Stimulated activated CD8-positive, alpha-beta memory T cell treated with anti-CD3 and anti-CD28 coated beads, Interleukin-4, amount 100 ng/mL, for 4 hours (primary cell): ENCODE results near the gene PLEKHA1.

ENCODE experiments used
- DNase-seq, 2 donors: peaks; one replicate each; pipeline ENCODE4 v3.0.0-alpha.2; 2020; ENCODE audit warnings: low read depth in 2 of 2, low spot score in 1 of 2

The PLEKHA1 gene

GRCh38 chr10:122420624-122421007 is 46.1 kb downstream of the PLEKHA1 start:
- no peak for DNase-seq

- no peak for DNase-seq
Observed at GRCh38 chr10:122421054-122421625, 46.6 kb downstream of the PLEKHA1 start.

GRCh38 chr10:122421742-122422141 is 47.2 kb downstream of the PLEKHA1 start:
- no peak for DNase-seq

GRCh38 chr10:122422266-122422989 is 47.9 kb downstream of the PLEKHA1 start:
- DNase-seq, result no peak

GRCh38 chr10:122424059-122424458 is 49.6 kb downstream of the PLEKHA1 start:
- no peak for DNase-seq

GRCh38 chr10:122426829-122427228 is 52.3 kb downstream of the PLEKHA1 start:
- DNase-seq, result no peak

- no peak for DNase-seq
Observed at GRCh38 chr10:122427280-122427679, 52.8 kb downstream of the PLEKHA1 start.

- no peak for DNase-seq
Observed at GRCh38 chr10:122435212-122435827, 60.8 kb downstream of the PLEKHA1 start.

GRCh38 chr10:122441961-122442360 is 67.5 kb downstream of the PLEKHA1 start:
- DNase-seq, result no peak

- no peak for DNase-seq
Observed at GRCh38 chr10:122445469-122445868, 71.0 kb downstream of the PLEKHA1 start.

- DNase-seq, result no peak
Observed at GRCh38 chr10:122445904-122446303, 71.4 kb downstream of the PLEKHA1 start.

- DNase-seq, result no peak
Observed at GRCh38 chr10:122446668-122447423, 72.3 kb downstream of the PLEKHA1 start.

GRCh38 chr10:122448600-122448999 is 74.1 kb downstream of the PLEKHA1 start:
- no peak for DNase-seq

GRCh38 chr10:122449153-122449552 is 74.6 kb downstream of the PLEKHA1 start:
- DNase-seq, result no peak

GRCh38 chr10:122450353-122450990 is 76.0 kb downstream of the PLEKHA1 start:
- DNase-seq, result no peak

GRCh38 chr10:122454071-122454470 is 79.6 kb downstream of the PLEKHA1 start:
- no peak for DNase-seq

GRCh38 chr10:122454603-122455080 is 80.1 kb downstream of the PLEKHA1 start, which contains the start of gene ARMS2:
TSS of gene ARMS2 (plus strand) at chr10:122454653. CDS start at chr10:122454728, 75 bp downstream.
- DNase-seq, result no peak

- DNase-seq, result no peak
Observed at GRCh38 chr10:122455376-122456079, 81.0 kb downstream of the PLEKHA1 start.

- DNase-seq, result no peak
Observed at GRCh38 chr10:122457934-122458333, 83.4 kb downstream of the PLEKHA1 start.

GRCh38 chr10:122458693-122459092 is 84.2 kb downstream of the PLEKHA1 start:
- DNase-seq, result no peak
